Measurements from ENCODE around the gene SAMD1. TPM values are rescaled to one million over a fixed set of nuclear protein-coding genes. Genes with fewer than 3 reads are reported as not detected.
A peak's percentile ranks its signal among the peaks of the same experiment; 100 is the strongest.

Gene SAMD1
- total RNA-seq (10 to 100 TPM in 3 of 4 donors, 1 to 10 TPM in 1; 8.7 to 28.2 (median 11.9) TPM), polyA plus RNA-seq (10 to 100 TPM; 15.6 to 40.9 (median 22.4) TPM)

GRCh38 chr19:14090509-14091080 is at the start of gene SAMD1:
TSS of gene SAMD1 (minus strand) at chr19:14090751.
- Histone ChIP-seq H3K4me1 (peaks cover 0 to 20% (median 17%) of the 10 kb centered on the region in 4 donors), H3K9me3 (peaks cover 4 to 6% (median 5%) of the 10 kb centered on the region in 4 donors), H3K27me3 (no peaks in the 10 kb centered on the region), H3K36me3 (peaks cover 0 to 17% (median 12%) of the 10 kb centered on the region in 4 donors), H3K4me3 (peak within 1 kb of the TSS; percentile 60 to 84 (median 72)), H3K27ac (peak within 1 kb of the TSS; percentile 91 to 98 (median 96))
- intact Hi-C loops (cut with DNase I): loop anchor here (2.0 kb wide), 1 partner anchor 24 kb away; no protein-coding TSS in a partner anchor
- no peak for TF ChIP-seq CTCF (IDR thresholded peaks at IDR 0.05)
- TF ChIP-seq POLR2A (IDR thresholded peaks at IDR 0.05): no peak
- TF ChIP-seq POLR2AphosphoS5 (IDR thresholded peaks at IDR 0.05): peak in 1 of 4 donors; percentile 9
- TF ChIP-seq EP300 (IDR thresholded peaks at IDR 0.05): no peak
- 1% methylated on average over 59 to 62 of the region's 65 CpGs for WGBS, 2 donors
- peak; percentile 98 for DNase-seq

GRCh38 chr19:14139944-14140343 is 49.4 kb upstream of the SAMD1 start:
- intact Hi-C loops (cut with DNase I): no loop called here
- Histone ChIP-seq H3K27ac (peak overlapping the region in 3 of 4 donors; percentile 3 to 96 (median 10)), H3K27me3 (no peaks in the 10 kb centered on the region), H3K36me3 (no peaks in the 10 kb centered on the region), H3K9me3 (no peaks in the 10 kb centered on the region), H3K4me1 (peaks cover 0 to 28% (median 27%) of the 10 kb centered on the region in 4 donors), H3K4me3 (no peak overlapping the region)
- TF ChIP-seq EP300 (IDR thresholded peaks at IDR 0.05): no peak
- TF ChIP-seq POLR2A (IDR thresholded peaks at IDR 0.05): no peak
- no peak for TF ChIP-seq CTCF (IDR thresholded peaks at IDR 0.05)
- TF ChIP-seq POLR2AphosphoS5 (IDR thresholded peaks at IDR 0.05): no peak
- WGBS, 2 donors: 80 to 89% methylated on average over 9 of the region's 9 CpGs
- no peak for DNase-seq

GRCh38 chr19:14138576-14139265 is 48.2 kb upstream of the SAMD1 start:
- TF ChIP-seq POLR2AphosphoS5 (IDR thresholded peaks at IDR 0.05) (peak in 2 of 4 donors; percentile 18 to 51), CTCF (IDR thresholded peaks at IDR 0.05) (no peak)
- H3K27ac ChIP-seq: peak overlapping the region; percentile 95 to 98 (median 96)
- no peaks in the 10 kb centered on the region for H3K36me3 ChIP-seq
- intact Hi-C loops (cut with DNase I): no loop called here
- 87 to 88% methylated on average over 9 of the region's 9 CpGs for WGBS, 2 donors
- H3K27me3 ChIP-seq: no peaks in the 10 kb centered on the region
- no peak overlapping the region for H3K4me3 ChIP-seq
- peaks cover 0 to 28% (median 27%) of the 10 kb centered on the region in 4 donors for H3K4me1 ChIP-seq
- DNase-seq: no peak
- H3K9me3 ChIP-seq: no peaks in the 10 kb centered on the region

DNA sequence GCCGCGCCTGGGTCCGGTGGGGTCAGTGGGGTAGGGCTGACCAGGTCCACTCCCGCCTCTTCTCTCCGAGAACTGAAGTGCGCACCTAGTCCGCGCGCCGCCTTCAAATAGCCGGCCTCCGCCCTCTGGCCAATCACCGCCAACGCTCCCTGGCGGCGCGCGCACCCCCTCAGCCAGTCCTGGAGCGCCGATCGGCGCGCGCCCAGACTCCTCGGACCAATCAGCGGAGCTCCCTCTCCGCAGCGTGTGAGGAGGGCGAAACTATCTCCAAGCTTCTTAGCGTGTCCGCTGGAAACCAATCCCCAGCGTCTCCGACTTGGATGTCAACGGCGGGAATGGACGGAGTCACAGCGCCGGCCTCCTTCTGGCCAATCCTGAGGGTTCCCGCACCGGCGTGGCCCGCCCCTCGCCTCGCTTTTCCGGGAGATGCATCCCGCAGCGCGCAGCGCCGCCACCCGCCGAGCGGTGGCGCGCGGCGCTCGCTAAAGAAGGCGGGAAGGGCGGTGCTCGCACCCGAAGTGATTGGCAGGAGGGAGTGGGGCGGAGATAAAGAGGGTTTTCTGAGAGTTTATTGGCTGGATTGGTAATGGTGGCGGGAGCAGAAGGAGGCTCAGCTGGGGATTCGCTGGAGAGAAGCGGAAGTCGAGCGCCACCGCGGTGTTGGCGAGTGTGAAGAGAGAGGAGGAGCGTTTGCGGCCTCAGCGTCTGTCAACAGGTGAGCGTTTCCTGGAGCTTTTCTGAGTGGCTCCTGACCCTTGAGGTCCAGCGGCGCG is 46.1 kb upstream of the SAMD1 start, which contains the start of gene ASF1B:
TSS of gene ASF1B (minus strand) at position 81 of the 773 bp plus-strand sequence. CDS start 133 bp downstream, outside the sequence.
- DNase-seq: peak; percentile 100
- intact Hi-C loops (cut with DNase I): loop anchor here (2.0 kb wide), 3 partner anchors 18 to 270 kb away; no protein-coding TSS in a partner anchor
- 0% methylated on average over 78 of the region's 78 CpGs for WGBS, 2 donors
- TF ChIP-seq POLR2A (IDR thresholded peaks at IDR 0.05) (peak; percentile 14 to 72), EP300 (IDR thresholded peaks at IDR 0.05) (no peak), POLR2AphosphoS5 (IDR thresholded peaks at IDR 0.05) (peak; percentile 73 to 90 (median 85)), CTCF (IDR thresholded peaks at IDR 0.05) (peak; percentile 66 to 92 (median 76))
- Histone ChIP-seq H3K27me3 (no peaks in the 10 kb centered on the region), H3K4me3 (peak within 1 kb of the TSS; percentile 65 to 88 (median 76)), H3K9me3 (no peaks in the 10 kb centered on the region), H3K27ac (peak within 1 kb of the TSS; percentile 95 to 98 (median 96)), H3K36me3 (no peaks in the 10 kb centered on the region), H3K4me1 (peaks cover 0 to 28% (median 27%) of the 10 kb centered on the region in 4 donors)

All from sigmoid colon (tissue), 7 donors.